DMS53 treated with DMSO at 0.1 percent for 48 hours (cell line): ENCODE measurements around the gene CABP4.

Experiments
- DNase-seq: peaks from one replicate; lab custom pipeline; 2025; ENCODE audit not compliant: unreplicated experiment; lab: John Stamatoyannopoulos, UW

The CABP4 gene

DNA sequence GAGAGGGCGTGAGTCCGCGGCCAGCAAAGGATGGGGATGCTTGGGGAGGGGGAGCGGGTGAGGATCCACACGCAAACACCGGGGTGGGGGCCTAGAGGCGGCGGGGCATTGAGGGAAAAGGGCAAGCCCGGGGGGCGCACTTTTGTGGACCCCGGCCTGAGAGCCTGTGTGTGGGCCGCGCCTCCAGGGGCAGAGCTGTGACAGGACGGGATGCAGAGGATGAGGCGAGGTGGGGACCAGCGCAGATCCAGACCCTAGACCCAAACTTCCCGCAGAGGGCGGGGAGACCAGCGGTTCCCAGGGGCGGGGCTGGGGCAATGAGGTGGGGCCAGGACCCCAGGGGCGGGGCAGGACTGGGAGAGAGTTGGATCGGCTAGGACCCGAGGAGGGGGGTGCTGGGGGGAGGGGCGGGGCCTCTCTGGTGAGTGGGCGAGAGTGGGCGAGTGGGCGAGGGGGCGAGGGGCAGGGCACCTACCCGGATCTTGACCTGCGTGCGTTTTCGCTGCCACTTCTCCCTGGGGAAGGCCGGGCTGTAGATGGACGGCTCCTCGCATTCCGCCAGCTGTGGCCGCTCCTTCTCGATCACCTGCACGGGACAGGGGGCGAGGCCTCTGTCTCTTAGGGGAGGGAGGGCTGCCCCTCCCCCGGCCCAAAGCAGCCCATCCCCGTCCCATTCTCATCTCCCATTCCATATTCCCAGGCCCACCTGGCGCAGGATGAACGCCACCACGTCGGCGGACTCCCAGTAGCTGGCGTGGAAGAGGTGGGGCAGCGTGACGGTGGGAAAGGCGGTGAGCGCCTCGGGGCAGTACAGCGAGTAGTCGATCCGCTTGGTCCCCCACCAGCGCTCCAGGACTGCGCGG is 39.4 kb downstream of the CABP4 start:
- DNase-seq, result no peak

- no peak for DNase-seq
These were observed 40.3 kb downstream of the CABP4 start for GRCh38 chr11:67495234-67496005.

- DNase-seq, result no peak
These were observed 41.0 kb downstream of the CABP4 start for GRCh38 chr11:67496113-67496512.

- no peak for DNase-seq
These were observed 42.6 kb downstream of the CABP4 start for GRCh38 chr11:67497656-67498291.

DNA sequence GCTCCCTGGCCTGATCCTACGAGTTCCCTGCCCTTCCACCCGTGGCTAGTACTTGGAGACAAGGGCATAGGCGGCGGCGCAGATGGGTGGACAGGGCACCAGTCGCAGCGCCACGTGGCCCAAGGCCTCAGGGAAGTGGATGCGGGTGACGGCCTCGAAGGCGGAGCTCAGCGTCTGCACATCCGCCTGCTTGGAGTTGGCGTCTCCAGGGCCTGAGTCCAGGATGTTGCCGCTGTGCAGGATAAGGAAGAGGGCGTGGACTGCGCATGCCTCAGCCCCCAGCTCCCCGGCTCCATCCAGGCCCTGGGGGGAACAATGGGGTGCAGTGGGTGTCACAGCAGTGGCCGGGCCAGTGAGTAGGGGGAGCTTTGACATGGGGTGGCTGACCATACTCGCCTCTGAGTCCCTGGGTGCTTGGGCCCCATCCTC is 43.4 kb downstream of the CABP4 start:
- DNase-seq, result no peak

GRCh38 chr11:67499808-67500483 is 44.8 kb downstream of the CABP4 start:
- DNase-seq, result no peak

GRCh38 chr11:67500484-67500821 is 45.3 kb downstream of the CABP4 start:
- no peak for DNase-seq

GRCh38 chr11:67500831-67501715 is 45.9 kb downstream of the CABP4 start:
- DNase-seq, result no peak

DNA sequence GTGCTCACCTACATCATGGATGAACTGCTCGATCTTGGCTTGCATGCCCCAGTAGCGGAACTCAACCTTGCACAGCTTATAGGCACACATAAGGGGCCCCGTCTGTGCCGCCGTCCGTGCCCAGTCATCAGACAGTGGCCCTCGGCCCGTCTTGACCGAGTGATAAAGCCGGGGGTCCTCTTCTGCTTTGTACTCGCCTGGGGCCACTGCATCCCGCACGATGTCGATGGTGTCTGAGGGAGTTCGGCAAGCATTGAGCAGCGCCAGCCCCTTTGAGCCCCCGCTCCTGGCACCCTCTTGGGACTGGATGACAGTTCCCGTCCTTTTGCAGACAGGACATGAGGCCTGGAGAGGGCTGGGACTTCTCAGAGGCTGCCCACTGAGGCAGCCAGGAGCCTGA is 46.7 kb downstream of the CABP4 start:
- no peak for DNase-seq

DNA sequence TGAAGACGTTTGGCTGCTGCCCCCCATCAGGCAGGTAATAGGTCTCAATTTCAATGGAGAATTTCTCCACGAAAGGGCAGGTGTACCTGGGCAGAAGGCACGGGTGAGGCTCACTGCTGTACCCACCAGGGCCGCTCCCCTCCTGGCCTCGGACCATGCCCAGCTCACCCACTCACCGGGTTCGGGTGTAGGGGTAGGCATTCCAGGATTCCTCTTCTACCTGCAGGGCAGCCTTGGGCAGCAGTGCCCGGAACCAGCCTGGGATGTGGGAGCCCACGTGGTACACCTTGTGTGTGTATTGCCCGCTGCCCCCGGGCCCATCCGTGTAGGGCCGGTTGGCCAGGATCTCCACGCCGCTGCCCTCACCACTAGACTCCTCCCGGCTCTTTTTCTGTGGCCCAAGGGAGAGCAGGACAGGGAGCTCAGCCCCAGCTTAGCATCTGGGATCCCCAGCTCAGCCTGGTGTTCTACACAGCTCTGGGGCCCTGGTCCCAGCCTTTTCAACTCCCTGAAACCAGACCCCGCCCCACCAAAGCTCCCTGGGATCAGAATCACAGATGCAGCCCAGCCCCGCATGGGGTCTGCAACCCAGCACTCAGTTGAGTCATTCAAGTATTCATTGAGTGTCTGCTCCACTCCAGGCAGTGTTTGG is 47.3 kb downstream of the CABP4 start:
- no peak for DNase-seq

- DNase-seq, result no peak
These were observed 48.2 kb downstream of the CABP4 start for GRCh38 chr11:67503119-67504004.

DNA sequence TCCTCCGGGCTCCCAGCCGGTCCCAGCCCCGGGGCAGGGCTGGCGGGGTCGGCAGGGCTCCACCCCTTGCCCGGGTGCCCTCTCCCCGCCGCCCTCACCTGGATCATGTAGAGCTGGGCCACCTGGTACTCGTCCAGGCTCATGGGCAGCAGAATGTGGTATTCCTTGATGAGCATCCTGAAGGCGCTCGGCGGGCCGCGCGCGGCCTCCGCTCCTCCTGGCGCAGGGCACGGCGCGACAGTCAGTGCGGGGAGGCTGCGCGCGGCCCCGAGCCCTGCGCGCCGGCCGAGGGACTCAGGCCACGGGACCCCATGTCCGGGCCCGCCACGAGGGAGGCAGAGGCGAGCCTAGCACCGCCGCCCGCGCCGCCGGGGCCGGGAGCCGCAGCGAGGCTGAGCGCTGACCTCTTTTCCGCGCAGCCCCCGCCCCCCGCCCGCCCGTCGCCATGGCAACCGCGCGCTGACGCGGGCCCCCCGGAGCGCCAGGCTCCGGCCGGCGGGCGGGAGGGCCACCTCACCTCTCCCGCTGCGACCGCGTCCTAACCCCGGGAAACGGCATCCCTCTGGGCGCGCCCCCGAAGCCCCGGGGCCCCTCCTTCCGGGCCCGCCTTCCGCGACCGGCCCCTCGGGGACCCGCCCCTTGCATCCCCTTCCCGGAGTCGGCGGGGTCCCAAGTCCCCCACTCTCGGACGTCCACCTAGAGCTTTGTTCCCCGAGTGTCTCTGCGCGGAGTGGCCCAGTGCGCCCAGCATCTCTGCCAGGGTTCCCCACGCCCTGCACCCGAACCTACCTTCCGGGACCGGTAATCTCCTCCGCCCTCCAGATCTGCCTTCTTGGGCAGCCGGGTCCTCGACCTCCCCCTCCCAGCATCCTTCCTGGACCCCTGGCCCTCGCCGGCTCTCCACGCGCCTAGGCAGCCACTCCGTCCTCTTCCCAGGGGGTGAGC is 49.1 kb downstream of the CABP4 start:
- DNase-seq, result no peak

GRCh38 chr11:67504950-67505581 is 49.9 kb downstream of the CABP4 start, which contains the start of gene PITPNM1:
Gene PITPNM1, minus strand, starts transcription at chr11:67505363. Its CDS starts 1,183 bp downstream, at chr11:67504180.
- DNase-seq, result peak; percentile 59

GRCh38 chr11:67505605-67506396 is 50.6 kb downstream of the CABP4 start:
- DNase-seq, result peak; percentile 97

DNA sequence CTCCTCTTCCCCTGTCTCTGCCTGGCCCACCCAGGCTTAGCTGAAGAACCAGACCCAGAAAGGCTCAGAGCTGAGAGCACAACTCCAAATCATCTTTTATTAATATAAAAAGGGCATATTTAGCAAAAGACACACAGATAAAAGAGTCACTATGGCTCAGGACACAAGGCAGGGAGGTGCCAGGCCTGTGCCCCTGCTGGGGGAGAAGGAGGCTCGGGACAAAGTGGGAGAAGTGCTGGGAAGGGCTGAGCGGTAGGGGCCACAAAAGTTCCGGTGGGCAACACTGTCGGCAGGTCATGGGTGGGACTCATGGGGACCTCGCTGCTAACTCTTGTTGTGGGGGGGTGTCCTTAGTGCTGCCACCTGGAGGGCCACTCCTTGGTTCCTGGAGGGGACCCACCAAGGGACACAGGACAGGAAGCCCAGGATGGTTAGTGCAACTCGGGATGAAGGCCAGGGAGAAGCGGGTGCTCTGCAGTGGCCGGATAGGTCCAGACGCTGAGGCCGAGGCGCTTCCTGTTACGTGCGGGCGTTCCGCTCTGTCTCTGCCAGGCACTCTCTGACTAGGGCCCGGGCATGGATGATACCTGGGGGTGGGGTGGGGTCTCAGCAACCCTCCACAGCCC is 51.4 kb downstream of the CABP4 start:
- DNase-seq, result no peak
